H9 (cell line): ENCODE results near the gene MORN3. TPM values are rescaled to one million over a fixed set of nuclear protein-coding genes. Genes with fewer than 3 reads are reported as not detected.

Source experiments
- DNase-seq: peaks from one replicate; pipeline ENCODE4 v3.0.0-alpha.2; 2017
- H2AFZ ChIP-seq: one replicate; pipeline ENCODE4 v1.6.1; 2013; ENCODE audit warnings: mild to moderate bottlenecking, low read length, control low read depth, moderate library complexity
- H2AK5ac ChIP-seq: 2 replicates; pipeline ENCODE4 v1.6.1; 2013; ENCODE audit warnings: low read length, control low read depth, mixed read lengths; ENCODE audit not compliant: insufficient read length
- H2BK120ac ChIP-seq: one replicate; pipeline ENCODE4 v1.6.1; 2013; ENCODE audit warnings: low read depth, mild to moderate bottlenecking, low read length, control low read depth, inconsistent platforms; ENCODE audit not compliant: poor library complexity, severe bottlenecking
- H2BK12ac ChIP-seq: 2 replicates; pipeline ENCODE4 v1.6.1; 2013; ENCODE audit warnings: low read length, control low read depth, mixed read lengths, low read depth; ENCODE audit not compliant: insufficient read length
- H2BK15ac ChIP-seq: 2 replicates; pipeline ENCODE4 v1.6.1; 2013; ENCODE audit warnings: low read depth, low read length, control low read depth
- H2BK20ac ChIP-seq: one replicate; pipeline ENCODE4 v1.6.1; 2013; ENCODE audit warnings: low read depth, mild to moderate bottlenecking, low read length, control low read depth, inconsistent platforms; ENCODE audit not compliant: poor library complexity, severe bottlenecking
- H2BK5ac ChIP-seq: 2 replicates; pipeline ENCODE4 v1.6.1; 2013; ENCODE audit warnings: low read length, control low read depth, mixed read lengths; ENCODE audit not compliant: insufficient read length
- H3K14ac ChIP-seq: 2 replicates; pipeline ENCODE4 v1.6.1; 2013; ENCODE audit warnings: low read length, control low read depth; ENCODE audit not compliant: insufficient read depth
- H3K18ac ChIP-seq: 2 replicates; pipeline ENCODE4 v1.6.1; 2013; ENCODE audit warnings: low read depth, mild to moderate bottlenecking, mixed read lengths, low read length, control low read depth; ENCODE audit not compliant: insufficient read length
- H3K23ac ChIP-seq: 2 replicates; pipeline ENCODE4 v1.6.1; 2013; ENCODE audit warnings: low read length, control low read depth, mixed read lengths, low read depth; ENCODE audit not compliant: insufficient read length
- H3K23me2 ChIP-seq: 2 replicates; pipeline ENCODE4 v1.6.1; 2013; ENCODE audit warnings: low read depth, mild to moderate bottlenecking, mixed read lengths, low read length, control low read depth; ENCODE audit not compliant: insufficient read length, poor library complexity, severe bottlenecking
- H3K27ac ChIP-seq: 2 replicates; pipeline ENCODE4 v1.5.1; 2013; ENCODE audit warnings: low read length, control low read depth, mixed read lengths, low read depth; ENCODE audit not compliant: insufficient read length
- H3K27me3 ChIP-seq: 2 replicates; pipeline ENCODE4 v1.6.1; 2013; ENCODE audit warnings: low read length, control low read depth, inconsistent platforms; ENCODE audit not compliant: insufficient read depth
- H3K4ac ChIP-seq: 2 replicates; pipeline ENCODE4 v1.6.1; 2013; ENCODE audit warnings: low read depth, mild to moderate bottlenecking, control low read depth, inconsistent platforms, low read length, moderate library complexity
- H3K4me1 ChIP-seq: 2 replicates; pipeline ENCODE4 v1.6.1; 2013; ENCODE audit warnings: low read length, control low read depth, inconsistent platforms; ENCODE audit not compliant: insufficient read depth
- H3K4me2 ChIP-seq: 2 replicates; pipeline ENCODE4 v1.6.1; 2013; ENCODE audit warnings: low read length, control low read depth, mixed read lengths; ENCODE audit not compliant: insufficient read length, insufficient read depth
- H3K56ac ChIP-seq: 2 replicates; pipeline ENCODE4 v1.6.1; 2013; ENCODE audit warnings: low read depth, mild to moderate bottlenecking, mixed read lengths, low read length, control low read depth; ENCODE audit not compliant: insufficient read length
- H3K79me1 ChIP-seq: 2 replicates; pipeline ENCODE4 v1.6.1; 2013; ENCODE audit warnings: low read depth, mild to moderate bottlenecking, moderate library complexity, low read length, control low read depth, inconsistent platforms; ENCODE audit not compliant: insufficient read depth, poor library complexity, severe bottlenecking
- H3K79me2 ChIP-seq: 2 replicates; pipeline ENCODE4 v1.6.1; 2013; ENCODE audit warnings: low read length, control low read depth, inconsistent platforms; ENCODE audit not compliant: insufficient read depth
- H3K9ac ChIP-seq: 2 replicates; pipeline ENCODE4 v1.6.1; 2013; ENCODE audit warnings: low read length, control low read depth, mixed read lengths; ENCODE audit not compliant: insufficient read length; ENCODE audit errors: extremely low read depth
- H3K9me3 ChIP-seq: one replicate; pipeline ENCODE4 v1.6.1; 2013; ENCODE audit warnings: low read depth, low read length, inconsistent platforms; ENCODE audit not compliant: control insufficient read depth
- H3T11ph ChIP-seq: one replicate; pipeline ENCODE4 v1.6.1; 2013; ENCODE audit warnings: mild to moderate bottlenecking, low read length, control low read depth, inconsistent platforms
- H4K20me1 ChIP-seq: one replicate; pipeline ENCODE4 v1.6.1; 2013; ENCODE audit not compliant: control insufficient read depth, insufficient read length, insufficient read depth
- H4K5ac ChIP-seq: 2 replicates; pipeline ENCODE4 v1.6.1; 2013; ENCODE audit warnings: low read depth, mild to moderate bottlenecking, mixed read lengths, low read length, control low read depth; ENCODE audit not compliant: insufficient read length
- H4K8ac ChIP-seq: replicated peaks from 2 replicates; pipeline ENCODE4 v1.6.1; 2013; ENCODE audit warnings: low read length, control low read depth, mixed read lengths, low read depth; ENCODE audit not compliant: insufficient read length
- H4K91ac ChIP-seq: 2 replicates; pipeline ENCODE4 v1.6.1; 2013; ENCODE audit warnings: low read depth, mild to moderate bottlenecking, moderate library complexity, mixed read lengths, low read length, control low read depth; ENCODE audit not compliant: insufficient read length
- H3K27ac Mint-ChIP-seq, 3 experiments: 2 replicates in 2 of 3; 3 replicates in 1 of 3; pipeline ENCODE4 v1.8.0; 2020 to 2021; ENCODE audit warnings: mixed read lengths in 3 of 3, mild to moderate bottlenecking in 1 of 3, moderate library complexity in 1 of 3
- H3K27me3 Mint-ChIP-seq: 2 replicates; pipeline ENCODE4 v1.8.0; 2021; ENCODE audit warnings: low read depth, mild to moderate bottlenecking, moderate library complexity, mixed read lengths
- H3K36me3 Mint-ChIP-seq, 3 experiments: 2 replicates in 2 of 3; 3 replicates in 1 of 3; pipeline ENCODE4 v1.8.0; 2020 to 2021; ENCODE audit warnings: low read depth in 3 of 3, mixed read lengths in 3 of 3; ENCODE audit not compliant: insufficient read depth in 1 of 3
- H3K4me1 Mint-ChIP-seq, 2 experiments: 2 replicates each; pipeline ENCODE4 v1.8.0; 2020; ENCODE audit warnings: mixed read lengths in 2 of 2
- H3K4me3 Mint-ChIP-seq, 2 experiments: 2 replicates in 1 of 2; 3 replicates in 1 of 2; pipeline ENCODE4 v1.8.0; 2020 to 2021; ENCODE audit warnings: mild to moderate bottlenecking in 2 of 2, mixed read lengths in 2 of 2, moderate library complexity in 1 of 2
- H3K9me3 Mint-ChIP-seq, 2 experiments: 2 replicates in 1 of 2; 3 replicates in 1 of 2; pipeline ENCODE4 v1.8.0; 2020; ENCODE audit warnings: mild to moderate bottlenecking in 2 of 2, mixed read lengths in 2 of 2, moderate library complexity in 1 of 2
- CTCF ChIP-seq: fragments of 200-600 bp; sonication (generic); conservative IDR thresholded peaks from 3 replicates; pipeline ENCODE4 v1.8.0; 2021; ENCODE audit warnings: antibody characterized with exemption, mild to moderate bottlenecking
- WGBS: extraction: QIAGEN DNeasy Blood & Tissue Kit; methylation state at CpG from one replicate; pipeline ENCODE4 v1.1.7; 2013; ENCODE audit warnings: missing lambda C conversion rate, low lambda C conversion rate, mixed read lengths; ENCODE audit not compliant: insufficient read length; ENCODE audit errors: extremely low coverage; 5-methylcytosine and 5-hydroxymethylcytosine counted together
- total RNA-seq: library from RNA; stranded (reverse); gene quantifications from 2 replicates; pipeline ENCODE4 v1.2.1, GENCODE V29; 2021

The MORN3 gene
- total RNA-seq, 1 experiment from 2014 or later = 0.37 TPM

- Histone ChIP-seq H4K8ac (no peak overlapping the region), H2BK15ac (no peak overlapping the region), H3K79me2 (peaks cover 27% of the 10 kb centered on the region; the same call in 1 of the 2 replicates), H3K18ac (no peak overlapping the region), H2BK20ac (no peak overlapping the region), H3K4me2 (peak overlapping the region; percentile 42), H2BK5ac (no peak overlapping the region), H3K14ac (no peak overlapping the region), H2AFZ (no peak overlapping the region), H3K4me1 (peaks cover 16% of the 10 kb centered on the region; the same call in 1 of the 2 replicates), H4K20me1 (no peaks in the 10 kb centered on the region), H4K91ac (no peak overlapping the region), H2AK5ac (no peak overlapping the region), H3K9ac (no peak overlapping the region), H2BK120ac (no peak overlapping the region), H3K79me1 (peaks cover 8% of the 10 kb centered on the region), H3T11ph (no peak overlapping the region), H3K27me3 (no peaks in the 10 kb centered on the region), H3K23me2 (peaks cover 19% of the 10 kb centered on the region), H3K4ac (no peak overlapping the region), H3K27ac (no peak overlapping the region), H4K5ac (no peak overlapping the region), H3K56ac (no peak overlapping the region), H3K9me3 (no peaks in the 10 kb centered on the region), H2BK12ac (no peak overlapping the region), H3K23ac (no peak overlapping the region)
- H3K4me1 Mint-ChIP-seq = peaks cover 48 to 66% of the 10 kb centered on the region in 2 experiments
- no CpG with 5 or more reads among the region's 5 CpGs for WGBS
- H3K4me3 Mint-ChIP-seq = peak overlapping the region; percentile 83 to 91
- peaks cover 6 to 16% (median 10%) of the 10 kb centered on the region in 3 experiments for H3K36me3 Mint-ChIP-seq
- 0 out of 7 replicates have a peak overlapping the region, but pooled peaks of 1 of the 3 experiments have one; percentile 12 for H3K27ac Mint-ChIP-seq
- no peaks in the 10 kb centered on the region for H3K27me3 Mint-ChIP-seq
- no peak for TF ChIP-seq CTCF
- no peak for DNase-seq
- H3K9me3 Mint-ChIP-seq = no peaks in the 10 kb centered on the region
Observed at GRCh38 chr12:121628536-121628935, 40.9 kb downstream of the MORN3 start.
